A673 (cell line): Measurements from ENCODE around the gene UCP2.

Experiments
- CTCF ChIP-seq: fragments of 300-800, 200-600 bp; sonication (generic); conservative IDR thresholded peaks from 2 replicates; pipeline ENCODE4 v1.5.1; 2017; ENCODE audit warnings: low read depth, mild to moderate bottlenecking, antibody characterized with exemption, low read length, moderate library complexity, mixed read lengths
- EZH2 ChIP-seq: fragments of 200-600 bp; sonication (generic); IDR thresholded peaks from 2 replicates; pipeline ENCODE4 v1.6.1; 2017; ENCODE audit warnings: borderline replicate concordance, low read depth, mild to moderate bottlenecking, mixed read lengths, antibody characterized with exemption, low read length; ENCODE audit not compliant: poor library complexity, severe bottlenecking

GRCh38 chr11:73991471-73992006 is 8.9 kb upstream of the UCP2 start:
- TF ChIP-seq CTCF (no peak), EZH2 (no peak)
